ENCODE data around the gene AGMO.

GRCh38 chr7:15345216-15345615, 216.6 kb downstream of the AGMO start:
- TF ChIP-seq POLR2A (IDR thresholded peaks at IDR 0.05; ENCODE audit: extremely low read depth, insufficient read length) (no peak), CTCF (IDR thresholded peaks at IDR 0.05; ENCODE audit: low read depth, low read length) (no peak), MAX (IDR thresholded peaks at IDR 0.05; ENCODE audit: low read depth, low read length) (no peak), MYC (IDR thresholded peaks at IDR 0.05; ENCODE audit: low read depth, low read length) (no peak)
